DMS79 (cell line): Measurements from ENCODE around the gene CAPN14.

ENCODE experiments used
- DNase-seq: peaks from one replicate; lab custom pipeline; 2025; lab: John Stamatoyannopoulos, UW

Gene CAPN14

GRCh38 chr2:31226266-31226665, 9.0 kb upstream of the CAPN14 start:
- DNase-seq = no peak

- no peak for DNase-seq
These were observed 6.4 kb upstream of the CAPN14 start for GRCh38 chr2:31223749-31224148.

- no peak for DNase-seq
These were observed 5.7 kb upstream of the CAPN14 start for GRCh38 chr2:31223026-31223425.

- DNase-seq = no peak
These were observed 4.8 kb upstream of the CAPN14 start for GRCh38 chr2:31222071-31222470.

GRCh38 chr2:31221544-31221943, 4.2 kb upstream of the CAPN14 start:
- no peak for DNase-seq

GRCh38 chr2:31219131-31219969, 2.0 kb upstream of the CAPN14 start:
- no peak for DNase-seq

GRCh38 chr2:31216734-31217133, 581 bp downstream of the CAPN14 start:
- DNase-seq = no peak

GRCh38 chr2:31214444-31214915, 2.8 kb downstream of the CAPN14 start:
- DNase-seq = no peak

GRCh38 chr2:31213601-31214443, 3.5 kb downstream of the CAPN14 start:
- no peak for DNase-seq

GRCh38 chr2:31212659-31213600, 4.4 kb downstream of the CAPN14 start:
- no peak for DNase-seq

GRCh38 chr2:31208240-31208639, 9.1 kb downstream of the CAPN14 start:
- DNase-seq = no peak

GRCh38 chr2:31207790-31208189, 9.5 kb downstream of the CAPN14 start:
- DNase-seq = no peak

- no peak for DNase-seq
These were observed 11.7 kb downstream of the CAPN14 start for GRCh38 chr2:31205613-31206012.

GRCh38 chr2:31205186-31205585, 12.1 kb downstream of the CAPN14 start:
- peak; percentile 6 for DNase-seq

GRCh38 chr2:31204783-31205182, 12.5 kb downstream of the CAPN14 start:
- no peak for DNase-seq

- DNase-seq = no peak
These were observed 13.4 kb downstream of the CAPN14 start for GRCh38 chr2:31203916-31204315.

GRCh38 chr2:31202833-31203232, 14.5 kb downstream of the CAPN14 start:
- DNase-seq = no peak

GRCh38 chr2:31202041-31202440, 15.3 kb downstream of the CAPN14 start:
- DNase-seq = no peak

GRCh38 chr2:31200972-31201371, 16.3 kb downstream of the CAPN14 start:
- no peak for DNase-seq

- DNase-seq = no peak
These were observed 18.1 kb downstream of the CAPN14 start for GRCh38 chr2:31199206-31199605.

- DNase-seq = no peak
These were observed 19.6 kb downstream of the CAPN14 start for GRCh38 chr2:31197669-31198068.

- DNase-seq = no peak
These were observed 20.1 kb downstream of the CAPN14 start for GRCh38 chr2:31197166-31197565.
